ENCODE data around the gene SYNJ2. TPM values are rescaled to one million over a fixed set of nuclear protein-coding genes. Genes with fewer than 3 reads are reported as not detected.

The SYNJ2 gene
- total RNA-seq, 2 donors from 2014 or later: 10.2 to 23.4 TPM

GRCh38 chr6:158061709-158062461 lies 80.2 kb downstream of the SYNJ2 start:
- intact Hi-C loops (cut with DNase I): no loop called here
- ATAC-seq (no peak), DNase-seq (no peak)

- ATAC-seq: no peak
- DNase-seq: no peak
- intact Hi-C loops (cut with DNase I): no loop called here
Measured at GRCh38 chr6:158063736-158064135, 82.1 kb downstream of the SYNJ2 start.

DNA sequence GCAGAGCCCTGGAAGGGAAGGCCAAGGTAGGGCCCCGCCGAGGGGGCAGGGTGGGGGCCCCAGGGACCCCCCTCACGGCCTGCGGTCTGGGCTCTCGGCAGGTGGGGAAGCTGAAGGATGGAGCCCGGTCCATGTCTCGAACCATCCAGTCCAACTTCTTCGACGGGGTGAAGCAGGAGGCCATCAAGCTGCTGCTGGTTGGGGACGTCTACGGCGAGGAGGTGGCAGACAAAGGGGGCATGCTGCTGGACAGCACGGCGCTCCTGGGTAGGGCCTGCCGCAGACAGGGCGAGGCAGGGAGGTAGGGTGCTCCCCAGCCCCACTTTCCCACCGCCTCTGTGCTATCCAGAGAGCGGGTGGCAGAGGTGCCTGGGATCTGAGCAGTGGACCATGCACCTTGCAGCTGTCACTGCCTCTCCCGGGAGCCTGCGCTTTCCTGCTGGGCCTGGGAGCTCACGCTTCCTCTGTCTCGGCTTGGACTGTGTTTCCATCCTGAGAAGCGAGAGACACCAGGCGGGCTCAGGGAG lies 83.1 kb downstream of the SYNJ2 start:
- intact Hi-C loops (cut with DNase I): no loop called here
- DNase-seq (no peak), ATAC-seq (no peak)

DNA sequence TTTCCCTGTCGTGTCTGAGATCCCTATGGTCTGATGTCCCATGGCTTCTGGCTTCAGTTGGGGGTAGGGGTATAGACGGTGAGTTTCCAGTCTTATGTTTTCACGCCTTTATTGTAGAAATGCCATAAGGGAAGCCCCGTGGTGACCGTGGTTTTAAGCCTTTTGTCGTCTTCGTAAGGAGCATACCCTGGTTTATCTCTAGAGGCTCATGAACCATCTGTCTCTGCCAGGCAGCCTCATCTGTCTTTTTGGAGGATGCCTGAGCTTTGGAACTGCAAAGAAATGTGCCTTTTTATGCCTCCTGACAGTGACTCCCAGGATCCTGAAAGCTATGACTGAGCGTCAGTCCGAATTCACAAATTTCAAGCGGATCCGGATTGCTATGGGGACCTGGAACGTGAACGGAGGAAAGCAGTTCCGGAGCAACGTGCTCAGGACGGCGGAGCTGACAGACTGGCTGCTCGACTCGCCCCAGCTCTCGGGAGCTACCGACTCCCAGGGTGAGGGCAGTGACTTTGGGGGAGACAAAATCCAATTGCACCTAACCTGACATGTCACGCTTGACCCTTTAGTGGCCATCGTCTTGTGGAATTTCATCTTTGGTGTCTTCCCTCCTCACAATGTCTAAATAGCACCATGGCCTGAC lies 84.6 kb downstream of the SYNJ2 start:
- DNase-seq: no peak
- no peak for ATAC-seq
- intact Hi-C loops (cut with DNase I): no loop called here

GRCh38 chr6:158067436-158068015 lies 85.9 kb downstream of the SYNJ2 start:
- DNase-seq: no peak

GRCh38 chr6:158068156-158068892 lies 86.7 kb downstream of the SYNJ2 start:
- intact Hi-C loops (cut with DNase I): no loop called here
- DNase-seq: no peak
- ATAC-seq: no peak

More at GRCh38 chr6:158067436-158068015, 85.9 kb downstream of the SYNJ2 start:
- intact Hi-C loops (cut with DNase I): no loop called here
- ATAC-seq: no peak

- ATAC-seq (peak in 1 of 2 donors; percentile 76), DNase-seq (peak; percentile 75)
- intact Hi-C loops (cut with DNase I): no loop called here
Measured at GRCh38 chr6:158068893-158069799, 87.5 kb downstream of the SYNJ2 start.

- DNase-seq (no peak), ATAC-seq (no peak)
- intact Hi-C loops (cut with DNase I): loop anchor here (5.0 to 10.0 kb wide), 3 partner anchors 87 to 315 kb away; partner anchors contain the start of gene SYNJ2 (in 1 of the 2)
Measured at GRCh38 chr6:158069800-158070195, 88.1 kb downstream of the SYNJ2 start.

GRCh38 chr6:158070513-158070912 lies 88.8 kb downstream of the SYNJ2 start:
- intact Hi-C loops (cut with DNase I): loop anchor here (5.0 to 10.0 kb wide), 3 partner anchors 88 to 316 kb away; partner anchors contain the start of gene SYNJ2 (in 1 of the 2)
- DNase-seq: no peak
- ATAC-seq: no peak

DNA sequence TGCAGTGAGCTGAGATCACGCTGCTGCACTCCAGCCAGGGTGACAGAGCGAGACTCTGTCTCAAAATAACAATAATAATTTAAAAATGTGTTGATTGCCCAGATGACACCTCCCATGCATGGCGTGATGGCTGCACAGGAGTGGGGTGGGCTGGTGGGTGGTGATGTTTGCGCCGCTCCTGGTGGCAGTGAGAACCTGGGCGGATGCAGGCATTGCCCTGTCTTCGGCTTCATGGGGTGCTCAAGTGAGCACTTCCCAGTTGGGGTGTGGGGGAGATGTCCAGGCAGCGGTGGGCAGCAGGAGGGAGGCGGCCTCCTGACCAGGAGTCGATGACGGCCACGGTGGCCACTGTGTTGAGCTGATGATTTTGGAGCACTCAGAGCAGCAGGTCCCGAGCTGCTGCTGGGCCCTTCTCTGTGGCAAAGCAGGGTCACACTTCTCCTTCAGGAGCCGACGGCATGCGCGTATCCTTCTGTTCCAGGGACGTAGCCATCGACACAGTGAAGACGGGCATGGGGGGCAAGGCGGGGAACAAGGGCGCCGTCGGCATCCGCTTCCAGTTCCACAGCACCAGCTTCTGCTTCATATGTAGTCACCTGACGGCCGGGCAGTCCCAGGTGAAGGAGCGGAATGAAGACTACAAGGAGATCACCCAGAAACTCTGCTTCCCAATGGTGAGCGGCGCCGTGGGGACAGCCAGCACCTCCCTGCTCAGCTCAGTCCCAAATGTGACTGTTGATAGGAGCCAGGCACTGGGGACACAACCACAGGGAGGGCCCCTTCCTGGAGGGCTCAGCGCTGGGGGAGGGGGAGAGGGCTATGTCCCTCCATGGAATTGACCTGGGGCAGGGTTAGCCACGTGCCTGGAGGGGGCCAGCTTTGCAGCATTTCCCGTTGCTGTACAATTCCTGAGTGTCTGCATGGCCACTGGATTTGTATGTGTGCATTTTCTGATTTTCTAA lies 89.7 kb downstream of the SYNJ2 start:
- intact Hi-C loops (cut with DNase I): loop anchor here (2.0 to 10.0 kb wide), 4 partner anchors 89 to 317 kb away; partner anchors contain the start of gene SYNJ2 (in 1 of the 2)

GRCh38 chr6:158072083-158072721 lies 90.5 kb downstream of the SYNJ2 start:
- peak; percentile 62 to 64 for ATAC-seq
- intact Hi-C loops (cut with DNase I): loop anchor here (2.0 to 10.0 kb wide), 4 partner anchors 89 to 317 kb away; partner anchors contain the start of gene SYNJ2 (in 1 of the 2)
- DNase-seq: peak; percentile 78

More for the DNA sequence above, 89.7 kb downstream of the SYNJ2 start:
- no peak for DNase-seq
- ATAC-seq: peak in 1 of 2 donors; percentile 11

DNA sequence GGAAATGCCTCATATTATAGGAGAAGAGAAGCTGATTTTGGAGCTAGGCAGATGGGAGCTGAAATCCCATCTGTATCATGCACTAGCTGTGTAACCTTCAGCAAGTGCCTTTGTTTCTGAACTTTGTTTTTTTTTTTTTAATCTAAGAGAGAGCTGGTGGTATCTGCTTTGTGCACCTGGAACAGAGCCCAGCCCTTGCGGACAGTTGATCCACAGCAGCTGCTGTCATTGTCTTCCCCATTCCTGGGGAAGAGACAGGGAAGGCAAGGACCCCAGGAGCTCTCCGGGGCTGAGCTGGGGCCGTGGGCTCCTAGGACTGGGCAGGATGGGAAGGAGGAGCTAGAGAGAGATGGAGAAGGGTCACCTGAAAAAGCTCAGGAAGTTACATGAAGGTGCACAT lies 92.1 kb downstream of the SYNJ2 start:
- no peak for DNase-seq
- intact Hi-C loops (cut with DNase I): loop anchor here (2.0 to 10.0 kb wide), 4 partner anchors 91 to 319 kb away; partner anchors contain the start of gene SYNJ2 (in 1 of the 2)
- ATAC-seq: peak in 1 of 2 donors; percentile 36

DNA sequence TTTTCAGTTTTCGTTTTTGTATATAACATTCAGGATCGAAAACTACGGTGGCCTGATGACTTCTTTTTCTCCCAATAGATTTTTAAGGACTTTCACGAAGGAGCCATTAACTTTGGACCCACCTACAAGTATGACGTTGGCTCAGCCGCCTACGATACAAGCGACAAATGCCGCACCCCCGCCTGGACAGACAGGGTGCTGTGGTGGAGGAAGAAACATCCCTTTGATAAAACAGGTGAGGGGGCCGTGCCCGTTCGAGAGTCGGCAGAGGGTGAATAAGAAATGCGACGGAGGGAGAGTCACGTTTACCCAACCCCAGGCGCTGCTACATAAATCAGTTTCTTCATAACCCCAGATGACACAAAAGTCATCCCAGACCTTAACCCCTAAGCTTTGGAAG lies 94.9 kb downstream of the SYNJ2 start:
- DNase-seq: no peak
- intact Hi-C loops (cut with DNase I): loop anchor here in 1 of 2 donors (10.0 kb wide), 2 partner anchors 142 to 322 kb away; no protein-coding TSS in a partner anchor

GRCh38 chr6:158077676-158078075 lies 96.0 kb downstream of the SYNJ2 start:
- intact Hi-C loops (cut with DNase I): loop anchor here in 1 of 2 donors (10.0 kb wide), 2 partner anchors 143 to 323 kb away; no protein-coding TSS in a partner anchor
- no peak for ATAC-seq
- DNase-seq: no peak

More for the DNA sequence above, 94.9 kb downstream of the SYNJ2 start:
- ATAC-seq: no peak

- ATAC-seq (no peak), DNase-seq (no peak)
- intact Hi-C loops (cut with DNase I): loop anchor here in 1 of 2 donors (10.0 kb wide), 2 partner anchors 144 to 324 kb away; no protein-coding TSS in a partner anchor
Measured at GRCh38 chr6:158078320-158078719, 96.7 kb downstream of the SYNJ2 start.

All from left cardiac atrium (tissue), 4 donors.